LNCaP clone FGC (cell line): ENCODE results near the gene PSMA1.
A peak's percentile ranks its signal among the peaks of the same experiment; 100 is the strongest.
"Not testable (repeated sequence)": the region's sequence is repeated elsewhere in the genome, so short reads cannot be mapped to it uniquely, and the experiment has no call there.

Experiments
- DNase-seq: peaks from one replicate; pipeline ENCODE4 v3.0.0-alpha.2; 2011; ENCODE audit warnings: low read depth
- H3K4me3 ChIP-seq: 2 replicates; pipeline ENCODE4 v1.5.1; 2011; ENCODE audit warnings: mild to moderate bottlenecking, low read depth, low read length, control low read depth
- CTCF ChIP-seq: IDR thresholded peaks from 2 replicates; pipeline ENCODE4 v1.5.1; 2012; ENCODE audit warnings: mild to moderate bottlenecking; ENCODE audit not compliant: control insufficient read depth, insufficient read depth; ENCODE audit errors: extremely low read depth

PSMA1 gene

GRCh38 chr11:14519917-14520746 is at the start of gene PSMA1:
PSMA1 (minus strand) TSS chr11:14520386; CDS start chr11:14520299, 87 bp downstream.
- H3K4me3 ChIP-seq = peak within 1 kb of the TSS; percentile 96
- TF ChIP-seq CTCF = no peak
- DNase-seq = peak; percentile 89

GRCh38 chr11:14569516-14569915 is 49.3 kb upstream of the PSMA1 start:
- H3K4me3 ChIP-seq, DNase-seq: not testable (repeated sequence)

GRCh38 chr11:14567064-14567651 is 47.0 kb upstream of the PSMA1 start:
- TF ChIP-seq CTCF = no peak
- no peak for DNase-seq
- H3K4me3 ChIP-seq = no peak overlapping the region

- DNase-seq = no peak
- H3K4me3 ChIP-seq = no peak overlapping the region
- TF ChIP-seq CTCF = no peak
Observed at GRCh38 chr11:14566331-14567063, 46.3 kb upstream of the PSMA1 start.

GRCh38 chr11:14565845-14566244 is 45.7 kb upstream of the PSMA1 start:
- DNase-seq = no peak
- no peak overlapping the region for H3K4me3 ChIP-seq
- no peak for TF ChIP-seq CTCF

- no peak for DNase-seq
- no peak overlapping the region for H3K4me3 ChIP-seq
- TF ChIP-seq CTCF = no peak
Observed at GRCh38 chr11:14555818-14556217, 35.6 kb upstream of the PSMA1 start.

- TF ChIP-seq CTCF = no peak
- no peak for DNase-seq
- H3K4me3 ChIP-seq = no peak overlapping the region
Observed at GRCh38 chr11:14554959-14555358, 34.8 kb upstream of the PSMA1 start.
